WTC11 (cell line): Measurements from ENCODE around the gene ADGRV1. TPM values are rescaled to one million over a fixed set of nuclear protein-coding genes. Genes with fewer than 3 reads are reported as not detected.

ENCODE experiments used
- ATAC-seq: fragments of 200-7000 bp; cut with Tn5 transposase; 2 replicates; pipeline ENCODE4 v1.10.0; 2021; ENCODE audit warnings: mild to moderate bottlenecking, moderate library complexity
- CTCF ChIA-PET: fragments of 300-600 bp; sonication (Branson Sonifier 250); formaldehyde crosslinking; loops from one replicate; lab custom pipeline; 2021; ENCODE audit warnings: antibody characterized with exemption; lab: Charles Lee
- POLR2A ChIA-PET: fragments of 350-600 bp; sonication (Branson Sonifier 250); formaldehyde crosslinking; loops from one replicate; lab custom pipeline; 2021; ENCODE audit warnings: antibody characterized with exemption; lab: Charles Lee
- DNase-seq: peaks from one replicate; pipeline ENCODE4 v3.0.0; 2021; ENCODE audit warnings: low spot score
- H3K27ac Mint-ChIP-seq: 2 replicates; pipeline ENCODE4 v1.8.0; 2021; ENCODE audit warnings: mixed read lengths
- H3K27me3 Mint-ChIP-seq: 2 replicates; pipeline ENCODE4 v1.8.0; 2021; ENCODE audit warnings: low read depth, mild to moderate bottlenecking, moderate library complexity, mixed read lengths
- H3K36me3 Mint-ChIP-seq: 2 replicates; pipeline ENCODE4 v1.8.0; 2021; ENCODE audit warnings: mixed read lengths
- H3K4me1 Mint-ChIP-seq: 2 replicates; pipeline ENCODE4 v1.8.0; 2022; ENCODE audit warnings: mixed read lengths
- H3K4me3 Mint-ChIP-seq: 2 replicates; pipeline ENCODE4 v1.8.0; 2021; ENCODE audit warnings: mild to moderate bottlenecking, moderate library complexity, mixed read lengths
- H3K9me3 Mint-ChIP-seq: 2 replicates; pipeline ENCODE4 v1.8.0; 2021; ENCODE audit warnings: mixed read lengths
- ATF1 ChIP-seq: sonication (generic); formaldehyde crosslinking; IDR thresholded peaks from 2 replicates; pipeline ENCODE4 v1.8.1; 2023; ENCODE audit warnings: mild to moderate bottlenecking, moderate library complexity, missing genetic modification reagents
- CTCF ChIP-seq: fragments of 200-600 bp; IDR thresholded peaks from 2 replicates; pipeline ENCODE4 v1.8.0; 2022; ENCODE audit warnings: antibody characterized with exemption
- ERG ChIP-seq: fragments of 250-450 bp; sonication (Bioruptor Pico); IDR thresholded peaks from 2 replicates; pipeline ENCODE4 v1.8.0; 2021; ENCODE audit warnings: mild to moderate bottlenecking
- FOXP4 ChIP-seq: sonication (generic); formaldehyde crosslinking; IDR thresholded peaks from 2 replicates; pipeline ENCODE4 v1.8.0; 2022; ENCODE audit warnings: mild to moderate bottlenecking, missing genetic modification reagents
- HMGXB4 ChIP-seq: sonication (generic); formaldehyde crosslinking; IDR thresholded peaks from 2 replicates; pipeline ENCODE4 v1.8.1; 2023; ENCODE audit warnings: mild to moderate bottlenecking, moderate library complexity, missing genetic modification reagents
- KAT7 ChIP-seq: sonication (generic); formaldehyde crosslinking; IDR thresholded peaks from 2 replicates; pipeline ENCODE4 v1.8.1; 2023; ENCODE audit warnings: missing genetic modification reagents, mild to moderate bottlenecking, borderline replicate concordance
- NFATC4 ChIP-seq: fragments of 250-450 bp; sonication (Bioruptor Pico); IDR thresholded peaks from 2 replicates; pipeline ENCODE4 v1.9.0; 2021; ENCODE audit warnings: mild to moderate bottlenecking
- NR3C1 ChIP-seq: sonication (generic); formaldehyde crosslinking; conservative IDR thresholded peaks from 2 replicates; pipeline ENCODE4 v1.8.1; 2023; ENCODE audit warnings: low read depth, mild to moderate bottlenecking, missing genetic modification reagents
- ZNF232 ChIP-seq: sonication (generic); formaldehyde crosslinking; IDR thresholded peaks from 2 replicates; pipeline ENCODE4 v1.8.0; 2022; ENCODE audit warnings: mild to moderate bottlenecking, missing genetic modification reagents
- ZNF263 ChIP-seq: sonication (generic); formaldehyde crosslinking; IDR thresholded peaks from 2 replicates; pipeline ENCODE4 v1.8.1; 2022; ENCODE audit warnings: low read depth, mild to moderate bottlenecking, moderate library complexity, missing genetic modification reagents
- ZNF281 ChIP-seq: sonication (generic); formaldehyde crosslinking; IDR thresholded peaks from 2 replicates; pipeline ENCODE4 v1.8.0; 2023; ENCODE audit warnings: mild to moderate bottlenecking, missing genetic modification reagents
- total RNA-seq: library from RNA; stranded (reverse); gene quantifications from 3 replicates; pipeline ENCODE4 v1.2.3, GENCODE V29; 2021

Gene ADGRV1
- total RNA-seq, 1 experiment from 2014 or later: 74.5 TPM

GRCh38 chr5:90783460-90784333, 225.1 kb downstream of the ADGRV1 start:
- H3K36me3 Mint-ChIP-seq: peaks cover 41% of the 10 kb centered on the region
- TF ChIP-seq ATF1 (CRISPR knock-in tag): no peak
- TF ChIP-seq CTCF: peak; percentile 78
- no peaks in the 10 kb centered on the region for H3K9me3 Mint-ChIP-seq
- H3K4me3 Mint-ChIP-seq: no peak overlapping the region
- H3K4me1 Mint-ChIP-seq: no peaks in the 10 kb centered on the region
- no peak overlapping the region for H3K27ac Mint-ChIP-seq
- ATAC-seq (peak; percentile 91), DNase-seq (peak; percentile 77)
- ChIA-PET CTCF (interaction anchor here (0.6 to 1.7 kb wide), 32 partner anchors 8 to 635 kb away, joined by 3 to 19 read pairs (median 4); partner anchors contain the start of genes CETN3, MBLAC2 and POLR3G), POLR2A (no interaction called here)
- H3K27me3 Mint-ChIP-seq: no peaks in the 10 kb centered on the region

GRCh38 chr5:90786756-90787155, 228.2 kb downstream of the ADGRV1 start:
- Mint-ChIP-seq H3K36me3 (peaks cover 58% of the 10 kb centered on the region), H3K4me1 (no peaks in the 10 kb centered on the region), H3K4me3 (no peak overlapping the region), H3K9me3 (no peaks in the 10 kb centered on the region)
- no peak for DNase-seq
- TF ChIP-seq HMGXB4 (CRISPR knock-in tag) (no peak), ZNF232 (CRISPR knock-in tag) (no peak), ZNF263 (CRISPR knock-in tag) (no peak), ZNF281 (CRISPR knock-in tag) (no peak), NFATC4 (CRISPR knock-in tag) (no peak), ERG (CRISPR knock-in tag) (no peak), FOXP4 (no peak), KAT7 (CRISPR knock-in tag) (no peak), NR3C1 (no peak)
- TF ChIP-seq, all 79 proteins: peak for 0
- CTCF ChIA-PET: no interaction called here
- ATAC-seq: no peak
- Mint-ChIP-seq H3K27ac (no peak overlapping the region), H3K27me3 (no peaks in the 10 kb centered on the region)
- POLR2A ChIA-PET: no interaction called here
